ENCODE measurements around the gene ACTL6B. TPM values are rescaled to one million over a fixed set of nuclear protein-coding genes. Genes with fewer than 3 reads are reported as not detected.

Gene ACTL6B
- total RNA-seq, 1 experiment from 2014 or later, result 1.3 TPM

- Mint-ChIP-seq H3K4me1 (peaks cover 24% of the 10 kb centered on the region), H3K27me3 (ENCODE audit: low read depth) (no peaks in the 10 kb centered on the region), H3K27ac (no peak overlapping the region), H3K9me3 (no peaks in the 10 kb centered on the region), H3K4me3 (no peak overlapping the region), H3K36me3 (no peaks in the 10 kb centered on the region)
- ChIA-PET POLR2A (no interaction called here), CTCF (interaction anchor here (0.7 to 1.3 kb wide), 3 partner anchors 26 to 68 kb away, joined by 4 to 7 read pairs (median 4); no protein-coding TSS in a partner anchor)
- TF ChIP-seq IRF1 (CRISPR knock-in tag; IDR thresholded peaks at IDR 0.05) (no peak), ZBTB21 (CRISPR knock-in tag; IDR thresholded peaks at IDR 0.05; ENCODE audit: borderline replicate concordance) (no peak), ESRRA (CRISPR knock-in tag; IDR thresholded peaks at IDR 0.05; ENCODE audit: borderline replicate concordance) (no peak), CBFB (CRISPR knock-in tag; IDR thresholded peaks at IDR 0.05; ENCODE audit: low read depth) (no peak), E2F4 (CRISPR knock-in tag; IDR thresholded peaks at IDR 0.05; ENCODE audit: borderline replicate concordance, low read depth) (no peak), SP1 (CRISPR knock-in tag; conservative IDR thresholded peaks at IDR 0.05) (no peak), RORB (CRISPR knock-in tag; IDR thresholded peaks at IDR 0.05) (no peak), ZNF532 (CRISPR knock-in tag; IDR thresholded peaks at IDR 0.05; ENCODE audit: borderline replicate concordance) (no peak), STAT6 (CRISPR knock-in tag; conservative IDR thresholded peaks at IDR 0.05; ENCODE audit: low read depth) (no peak), ZSCAN18 (CRISPR knock-in tag; IDR thresholded peaks at IDR 0.05) (no peak), ERG (CRISPR knock-in tag; IDR thresholded peaks at IDR 0.05) (no peak), ZNF416 (CRISPR knock-in tag; IDR thresholded peaks at IDR 0.05) (no peak), MYBL2 (CRISPR knock-in tag; IDR thresholded peaks at IDR 0.05) (no peak), ZNF317 (CRISPR knock-in tag; IDR thresholded peaks at IDR 0.05; ENCODE audit: borderline replicate concordance, low read depth) (no peak)
- DNase-seq (ENCODE audit: low spot score) (no peak), ATAC-seq (no peak)
Measured at GRCh38 chr7:100699018-100699417, 42.8 kb upstream of the ACTL6B start.
